Fibroblast of the conjunctiva (primary cell): ENCODE results near the gene ZDHHC3.
A peak's percentile ranks its signal among the peaks of the same experiment; 100 is the strongest.

Experiments used
- DNase-seq: peaks from one replicate; pipeline ENCODE4 v3.0.0-alpha.2; 2010; ENCODE audit warnings: low read depth

Gene ZDHHC3

GRCh38 chr3:44976002-44976815 is at the start of gene ZDHHC3, which contains the start of gene EXOSC7:
TSS of gene ZDHHC3 (minus strand) at chr3:44976174. CDS start at chr3:44959436, 16,738 bp downstream.
TSS of gene EXOSC7 (plus strand) at chr3:44976244. CDS start at chr3:44976278, 34 bp downstream.
- DNase-seq, result peak; percentile 55

- no peak for DNase-seq
Measured at GRCh38 chr3:45024542-45025255, 48.7 kb upstream of the ZDHHC3 start.

- DNase-seq, result no peak
Measured at GRCh38 chr3:45023675-45024074, 47.7 kb upstream of the ZDHHC3 start.

- no peak for DNase-seq
Measured at GRCh38 chr3:45021524-45022297, 45.7 kb upstream of the ZDHHC3 start.

- DNase-seq, result no peak
Measured at GRCh38 chr3:45020534-45020933, 44.6 kb upstream of the ZDHHC3 start.

GRCh38 chr3:45017821-45018220 is 41.8 kb upstream of the ZDHHC3 start:
- DNase-seq, result no peak

GRCh38 chr3:45016916-45017315 is 40.9 kb upstream of the ZDHHC3 start:
- DNase-seq, result no peak

GRCh38 chr3:45012577-45012976 is 36.6 kb upstream of the ZDHHC3 start:
- no peak for DNase-seq

- DNase-seq, result peak; percentile 97
Measured at GRCh38 chr3:45011756-45012508, 36.0 kb upstream of the ZDHHC3 start.

- DNase-seq, result peak; percentile 63
Measured at GRCh38 chr3:45010811-45011333, 34.9 kb upstream of the ZDHHC3 start.

GRCh38 chr3:45009868-45010267 is 33.9 kb upstream of the ZDHHC3 start:
- no peak for DNase-seq

- DNase-seq, result no peak
Measured at GRCh38 chr3:45008117-45008516, 32.1 kb upstream of the ZDHHC3 start.

GRCh38 chr3:45007091-45007490 is 31.1 kb upstream of the ZDHHC3 start:
- DNase-seq, result no peak

GRCh38 chr3:45003859-45004258 is 27.9 kb upstream of the ZDHHC3 start:
- DNase-seq, result no peak

GRCh38 chr3:45003406-45003805 is 27.4 kb upstream of the ZDHHC3 start:
- no peak for DNase-seq

GRCh38 chr3:45002720-45003119 is 26.7 kb upstream of the ZDHHC3 start:
- DNase-seq, result no peak

- no peak for DNase-seq
Measured at GRCh38 chr3:45002139-45002660, 26.2 kb upstream of the ZDHHC3 start.

GRCh38 chr3:45001738-45002137 is 25.8 kb upstream of the ZDHHC3 start:
- DNase-seq, result no peak

GRCh38 chr3:45000823-45001222 is 24.8 kb upstream of the ZDHHC3 start:
- no peak for DNase-seq

GRCh38 chr3:44999782-45000181 is 23.8 kb upstream of the ZDHHC3 start:
- no peak for DNase-seq

- no peak for DNase-seq
Measured at GRCh38 chr3:44996556-44996969, 20.6 kb upstream of the ZDHHC3 start.
